Liver (tissue), 9 donors: ENCODE data around the gene DOCK9. TPM values are rescaled to one million over a fixed set of nuclear protein-coding genes. Genes with fewer than 3 reads are reported as not detected.

ENCODE experiments used
- DNase-seq: peaks from one replicate; pipeline ENCODE4 v3.0.0-alpha.2; 2017; ENCODE audit warnings: low spot score
- H3K27ac ChIP-seq, 2 donors: one replicate each; pipeline ENCODE4 v1.7.0; 2013; ENCODE audit warnings: inconsistent platforms in 2 of 2, low read length in 2 of 2, control low read depth in 1 of 2, low read depth in 1 of 2, mild to moderate bottlenecking in 1 of 2
- H3K27me3 ChIP-seq, 4 donors: one replicate each; pipeline versions ENCODE4 v1.6.1 to v1.7.0; 2013; ENCODE audit warnings: low read length in 3 of 4, inconsistent platforms in 1 of 4, mild to moderate bottlenecking in 1 of 4, moderate library complexity in 1 of 4; ENCODE audit not compliant: control insufficient read depth in 4 of 4, insufficient read depth in 4 of 4
- H3K36me3 ChIP-seq, 4 donors: one replicate each; pipeline versions ENCODE4 v1.6.1 to v1.7.0; 2013; ENCODE audit warnings: low read length in 3 of 4, mild to moderate bottlenecking in 3 of 4, low read depth in 1 of 4, moderate library complexity in 1 of 4; ENCODE audit not compliant: control insufficient read depth in 4 of 4, insufficient read depth in 3 of 4
- H3K4me1 ChIP-seq, 4 donors: one replicate each; pipeline versions ENCODE4 v1.6.1 to v1.7.0; 2013; ENCODE audit warnings: low read length in 3 of 4, mild to moderate bottlenecking in 3 of 4, moderate library complexity in 1 of 4; ENCODE audit not compliant: control insufficient read depth in 4 of 4, insufficient read depth in 4 of 4
- H3K4me3 ChIP-seq, 3 donors: one replicate each; pipeline versions ENCODE4 v1.6.1 to v1.7.0; 2013; ENCODE audit warnings: low read length in 3 of 3, control low read depth in 1 of 3, low read depth in 1 of 3, mild to moderate bottlenecking in 1 of 3
- H3K9ac ChIP-seq, 2 donors: one replicate each; pipeline ENCODE4 v1.7.0; 2013; ENCODE audit warnings: low read length in 2 of 2, mild to moderate bottlenecking in 2 of 2, moderate library complexity in 2 of 2, control low read depth in 1 of 2, low read depth in 1 of 2
- H3K9me3 ChIP-seq, 4 donors: one replicate each; pipeline versions ENCODE4 v1.6.1 to v1.7.0; 2013; ENCODE audit warnings: low read length in 3 of 4; ENCODE audit not compliant: control insufficient read depth in 4 of 4
- EGR1 ChIP-seq, 2 donors: IDR thresholded peaks; 2 replicates each; pipeline ENCODE4 v1.6.1; 2016 to 2018; ENCODE audit warnings: antibody characterized with exemption in 2 of 2, low read depth in 2 of 2
- FOXA1 ChIP-seq: IDR thresholded peaks from 2 replicates; pipeline ENCODE4 v1.6.1; 2016; ENCODE audit warnings: antibody characterized with exemption
- GABPA ChIP-seq, 2 donors: IDR thresholded peaks in 1 of 2; conservative IDR thresholded peaks in 1 of 2; 2 replicates each; pipeline ENCODE4 v1.6.1; 2016; ENCODE audit warnings: antibody characterized with exemption in 2 of 2, mild to moderate bottlenecking in 1 of 2, moderate library complexity in 1 of 2
- HNF4G ChIP-seq: IDR thresholded peaks from 2 replicates; pipeline ENCODE4 v1.6.1; 2016; ENCODE audit warnings: antibody characterized with exemption
- RAD21 ChIP-seq, 2 donors: IDR thresholded peaks; 2 replicates each; pipeline ENCODE4 v1.6.1; 2016; ENCODE audit warnings: antibody characterized with exemption in 2 of 2, mild to moderate bottlenecking in 2 of 2
- SP1 ChIP-seq: IDR thresholded peaks from 2 replicates; pipeline ENCODE4 v1.6.1; 2018; ENCODE audit warnings: antibody characterized with exemption, mild to moderate bottlenecking
- TAF1 ChIP-seq: conservative IDR thresholded peaks from 2 replicates; pipeline ENCODE4 v1.6.1; 2016; ENCODE audit warnings: antibody characterized with exemption, mild to moderate bottlenecking
- YY1 ChIP-seq: IDR thresholded peaks from 2 replicates; pipeline ENCODE4 v1.6.1; 2016; ENCODE audit warnings: antibody characterized with exemption, mild to moderate bottlenecking
- WGBS: extraction: QIAGEN DNeasy Blood & Tissue Kit; methylation state at CpG from one replicate; pipeline ENCODE4 v1.1.7; 2013; 5-methylcytosine and 5-hydroxymethylcytosine counted together
- polyA plus RNA-seq, 2 donors: library from polyadenylated mRNA; stranded (reverse) in 1 of 2; unstranded in 1 of 2; fragments of 200-250 nt in 1 of 2; fragments of >200 nt in 1 of 2; fragmentation: Nextera tagmentation in 1 of 2; extraction: Ambion mirVana in 1 of 2; gene quantifications; one replicate each; pipeline versions ENCODE4 v1.2.1 to v1.2.3, GENCODE V29; 2013 to 2015
- total RNA-seq, 2 donors: library from RNA; depleted of rRNA; stranded (reverse); fragments of >200 nt; gene quantifications; one replicate each; pipeline ENCODE4 v1.2.3, GENCODE V29; 2014
- TF ChIP-seq, protein P1 (sequence below): fragments of 150-350 bp; IDR thresholded peaks from 2 replicates; pipeline ENCODE4 v1.5.1; 2017; ENCODE audit warnings: improper control_type of control experiment, low read depth, low read length; ENCODE audit not compliant: missing input control
- TF ChIP-seq, protein P2 (sequence below): IDR thresholded peaks from 2 replicates; pipeline ENCODE4 v1.6.1; 2016; ENCODE audit warnings: antibody characterized with exemption, mild to moderate bottlenecking
- TF ChIP-seq, protein P3 (sequence below): IDR thresholded peaks from 2 replicates; pipeline ENCODE4 v1.6.1; 2016; ENCODE audit warnings: antibody characterized with exemption
- TF ChIP-seq, protein P4 (sequence below): IDR thresholded peaks from 2 replicates; pipeline ENCODE4 v1.6.1; 2016; ENCODE audit warnings: antibody characterized with exemption
- TF ChIP-seq, protein P5 (sequence below): IDR thresholded peaks from 2 replicates; pipeline ENCODE4 v1.6.1; 2016; ENCODE audit warnings: antibody characterized with exemption
- donor health status: healthy.
- donor health status: healthy.
- donor health status: healthy.
- donor health status: healthy.
- donor health status: healthy.

DOCK9 gene
- total and polyA plus RNA-seq, 4 donors: 5.4 to 31.3 (median 10.6) TPM

DNA sequence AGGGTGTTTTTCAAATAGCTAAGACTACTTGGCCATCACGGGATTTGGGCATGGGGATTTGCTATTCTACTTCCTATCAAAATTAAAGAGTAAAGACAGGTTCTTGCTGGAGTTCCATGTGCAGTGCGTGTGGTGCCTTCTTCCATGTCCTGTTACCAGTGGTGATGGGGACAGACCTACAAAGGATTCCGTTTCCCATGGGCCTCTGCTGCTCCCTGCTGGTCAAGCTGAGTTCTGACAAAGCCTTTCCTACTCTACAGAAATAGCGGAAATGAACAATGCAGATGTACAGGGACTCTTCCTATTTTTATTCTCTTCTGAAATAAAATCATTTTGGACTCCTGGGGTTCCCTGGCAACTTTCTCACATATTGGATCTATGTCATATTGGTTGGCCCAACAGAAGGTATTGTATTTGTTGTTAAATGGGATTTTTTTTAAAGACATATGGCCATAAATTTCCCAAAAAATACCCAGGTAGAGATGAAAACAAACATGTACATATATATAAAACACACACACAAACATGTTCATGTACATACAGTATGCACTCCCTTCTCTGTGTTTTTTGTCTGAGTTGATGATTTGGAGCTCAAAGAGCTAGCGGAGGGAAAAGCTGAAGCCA lies 134.9 kb downstream of the DOCK9 start:
- TF ChIP-seq RAD21 (IDR thresholded peaks at IDR 0.05) (peak; percentile 96 to 97), GABPA (IDR thresholded peaks at IDR 0.05 in 1 of 2, conservative IDR thresholded peaks at IDR 0.05 in 1 of 2) (no peak)
- TF ChIP-seq, protein P1, sequence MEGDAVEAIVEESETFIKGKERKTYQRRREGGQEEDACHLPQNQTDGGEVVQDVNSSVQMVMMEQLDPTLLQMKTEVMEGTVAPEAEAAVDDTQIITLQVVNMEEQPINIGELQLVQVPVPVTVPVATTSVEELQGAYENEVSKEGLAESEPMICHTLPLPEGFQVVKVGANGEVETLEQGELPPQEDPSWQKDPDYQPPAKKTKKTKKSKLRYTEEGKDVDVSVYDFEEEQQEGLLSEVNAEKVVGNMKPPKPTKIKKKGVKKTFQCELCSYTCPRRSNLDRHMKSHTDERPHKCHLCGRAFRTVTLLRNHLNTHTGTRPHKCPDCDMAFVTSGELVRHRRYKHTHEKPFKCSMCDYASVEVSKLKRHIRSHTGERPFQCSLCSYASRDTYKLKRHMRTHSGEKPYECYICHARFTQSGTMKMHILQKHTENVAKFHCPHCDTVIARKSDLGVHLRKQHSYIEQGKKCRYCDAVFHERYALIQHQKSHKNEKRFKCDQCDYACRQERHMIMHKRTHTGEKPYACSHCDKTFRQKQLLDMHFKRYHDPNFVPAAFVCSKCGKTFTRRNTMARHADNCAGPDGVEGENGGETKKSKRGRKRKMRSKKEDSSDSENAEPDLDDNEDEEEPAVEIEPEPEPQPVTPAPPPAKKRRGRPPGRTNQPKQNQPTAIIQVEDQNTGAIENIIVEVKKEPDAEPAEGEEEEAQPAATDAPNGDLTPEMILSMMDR: peak; percentile 92
- Histone ChIP-seq H3K4me3 (no peak overlapping the region), H3K4me1 (peaks cover 2 to 16% (median 10%) of the 10 kb centered on the region in 4 donors), H3K27me3 (no peaks in the 10 kb centered on the region), H3K27ac (no peak overlapping the region), H3K36me3 (peaks cover 0 to 8% (median 3%) of the 10 kb centered on the region in 4 donors), H3K9ac (no peak overlapping the region), H3K9me3 (no peaks in the 10 kb centered on the region)
- WGBS: 26% methylated on average over 5 of the region's 5 CpGs
- DNase-seq: peak; percentile 76

DNA sequence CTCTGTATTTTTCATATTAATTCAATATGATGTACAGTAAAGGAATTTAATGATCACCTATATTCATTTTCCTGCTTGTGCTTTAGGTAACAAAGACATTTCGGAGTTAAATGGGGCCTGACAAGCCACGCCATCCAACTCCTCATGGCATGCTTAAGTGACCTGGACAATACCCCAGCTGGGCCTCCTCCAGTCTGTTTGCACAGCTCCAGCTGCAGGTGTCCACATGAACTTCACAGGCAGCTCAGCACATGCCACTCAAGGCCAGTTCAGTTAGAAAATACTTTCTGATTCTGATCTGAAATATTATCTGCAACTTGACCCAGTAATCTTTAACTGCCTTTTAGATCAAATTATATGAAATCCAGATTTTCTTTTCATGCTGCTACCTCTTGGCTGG lies 135.8 kb downstream of the DOCK9 start:
- H3K9ac ChIP-seq: no peak overlapping the region
- H3K27ac ChIP-seq: no peak overlapping the region
- WGBS: 71% methylated on average over 2 of the region's 2 CpGs
- H3K9me3 ChIP-seq: no peaks in the 10 kb centered on the region
- peaks cover 0 to 8% (median 1%) of the 10 kb centered on the region in 4 donors for H3K36me3 ChIP-seq
- no peak for DNase-seq
- no peak overlapping the region for H3K4me3 ChIP-seq
- H3K27me3 ChIP-seq: no peaks in the 10 kb centered on the region
- TF ChIP-seq EGR1 (IDR thresholded peaks at IDR 0.05; ENCODE audit: low read depth in 2 of 2) (no peak), HNF4G (no peak), FOXA1 (no peak), SP1 (no peak), GABPA (IDR thresholded peaks at IDR 0.05 in 1 of 2, conservative IDR thresholded peaks at IDR 0.05 in 1 of 2) (no peak), RAD21 (IDR thresholded peaks at IDR 0.05) (no peak), TAF1 (no peak), YY1 (no peak)
- TF ChIP-seq, protein P2, sequence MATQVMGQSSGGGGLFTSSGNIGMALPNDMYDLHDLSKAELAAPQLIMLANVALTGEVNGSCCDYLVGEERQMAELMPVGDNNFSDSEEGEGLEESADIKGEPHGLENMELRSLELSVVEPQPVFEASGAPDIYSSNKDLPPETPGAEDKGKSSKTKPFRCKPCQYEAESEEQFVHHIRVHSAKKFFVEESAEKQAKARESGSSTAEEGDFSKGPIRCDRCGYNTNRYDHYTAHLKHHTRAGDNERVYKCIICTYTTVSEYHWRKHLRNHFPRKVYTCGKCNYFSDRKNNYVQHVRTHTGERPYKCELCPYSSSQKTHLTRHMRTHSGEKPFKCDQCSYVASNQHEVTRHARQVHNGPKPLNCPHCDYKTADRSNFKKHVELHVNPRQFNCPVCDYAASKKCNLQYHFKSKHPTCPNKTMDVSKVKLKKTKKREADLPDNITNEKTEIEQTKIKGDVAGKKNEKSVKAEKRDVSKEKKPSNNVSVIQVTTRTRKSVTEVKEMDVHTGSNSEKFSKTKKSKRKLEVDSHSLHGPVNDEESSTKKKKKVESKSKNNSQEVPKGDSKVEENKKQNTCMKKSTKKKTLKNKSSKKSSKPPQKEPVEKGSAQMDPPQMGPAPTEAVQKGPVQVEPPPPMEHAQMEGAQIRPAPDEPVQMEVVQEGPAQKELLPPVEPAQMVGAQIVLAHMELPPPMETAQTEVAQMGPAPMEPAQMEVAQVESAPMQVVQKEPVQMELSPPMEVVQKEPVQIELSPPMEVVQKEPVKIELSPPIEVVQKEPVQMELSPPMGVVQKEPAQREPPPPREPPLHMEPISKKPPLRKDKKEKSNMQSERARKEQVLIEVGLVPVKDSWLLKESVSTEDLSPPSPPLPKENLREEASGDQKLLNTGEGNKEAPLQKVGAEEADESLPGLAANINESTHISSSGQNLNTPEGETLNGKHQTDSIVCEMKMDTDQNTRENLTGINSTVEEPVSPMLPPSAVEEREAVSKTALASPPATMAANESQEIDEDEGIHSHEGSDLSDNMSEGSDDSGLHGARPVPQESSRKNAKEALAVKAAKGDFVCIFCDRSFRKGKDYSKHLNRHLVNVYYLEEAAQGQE: no peak
- TF ChIP-seq, protein P3, sequence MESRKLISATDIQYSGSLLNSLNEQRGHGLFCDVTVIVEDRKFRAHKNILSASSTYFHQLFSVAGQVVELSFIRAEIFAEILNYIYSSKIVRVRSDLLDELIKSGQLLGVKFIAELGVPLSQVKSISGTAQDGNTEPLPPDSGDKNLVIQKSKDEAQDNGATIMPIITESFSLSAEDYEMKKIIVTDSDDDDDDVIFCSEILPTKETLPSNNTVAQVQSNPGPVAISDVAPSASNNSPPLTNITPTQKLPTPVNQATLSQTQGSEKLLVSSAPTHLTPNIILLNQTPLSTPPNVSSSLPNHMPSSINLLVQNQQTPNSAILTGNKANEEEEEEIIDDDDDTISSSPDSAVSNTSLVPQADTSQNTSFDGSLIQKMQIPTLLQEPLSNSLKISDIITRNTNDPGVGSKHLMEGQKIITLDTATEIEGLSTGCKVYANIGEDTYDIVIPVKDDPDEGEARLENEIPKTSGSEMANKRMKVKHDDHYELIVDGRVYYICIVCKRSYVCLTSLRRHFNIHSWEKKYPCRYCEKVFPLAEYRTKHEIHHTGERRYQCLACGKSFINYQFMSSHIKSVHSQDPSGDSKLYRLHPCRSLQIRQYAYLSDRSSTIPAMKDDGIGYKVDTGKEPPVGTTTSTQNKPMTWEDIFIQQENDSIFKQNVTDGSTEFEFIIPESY: no peak
- TF ChIP-seq, protein P4, sequence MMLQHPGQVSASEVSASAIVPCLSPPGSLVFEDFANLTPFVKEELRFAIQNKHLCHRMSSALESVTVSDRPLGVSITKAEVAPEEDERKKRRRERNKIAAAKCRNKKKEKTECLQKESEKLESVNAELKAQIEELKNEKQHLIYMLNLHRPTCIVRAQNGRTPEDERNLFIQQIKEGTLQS: no peak
- TF ChIP-seq, protein P5, sequence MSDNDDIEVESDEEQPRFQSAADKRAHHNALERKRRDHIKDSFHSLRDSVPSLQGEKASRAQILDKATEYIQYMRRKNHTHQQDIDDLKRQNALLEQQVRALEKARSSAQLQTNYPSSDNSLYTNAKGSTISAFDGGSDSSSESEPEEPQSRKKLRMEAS: no peak
- peaks cover 2 to 20% (median 11%) of the 10 kb centered on the region in 4 donors for H3K4me1 ChIP-seq
